ENCODE measurements around the gene CCDC187. TPM values are rescaled to one million over a fixed set of nuclear protein-coding genes. Genes with fewer than 3 reads are reported as not detected.

Gene CCDC187
- total and polyA plus RNA-seq, 4 donors: 2.0 to 16.8 (median 6.8) TPM

DNA sequence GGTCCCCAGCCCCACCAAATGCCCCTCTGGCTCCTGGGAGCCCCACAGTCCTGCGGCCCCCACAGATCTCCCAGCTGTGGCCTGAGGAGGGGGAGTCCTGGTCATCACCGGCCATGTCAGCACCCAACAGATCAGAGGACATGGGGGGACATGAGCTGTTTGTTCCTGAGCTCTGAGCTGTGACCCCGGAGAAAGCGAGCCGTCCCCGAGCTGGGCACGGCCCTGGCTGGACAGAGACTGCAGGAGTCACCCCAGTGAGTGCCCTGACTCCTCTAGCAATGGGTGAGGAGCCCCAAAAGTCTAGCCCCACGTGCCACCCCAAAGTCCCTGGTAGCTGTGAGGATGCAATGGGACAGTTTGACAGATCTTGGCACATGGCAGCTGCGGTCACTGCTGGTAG is 25.7 kb downstream of the CCDC187 start:
- DNase-seq (no peak), ATAC-seq (ENCODE audit: insufficient read depth, low FRiP score) (no peak)
- WGBS, 2 donors: 82 to 90% methylated on average over 9 of the region's 9 CpGs
- Histone ChIP-seq H3K9me3 (ENCODE audit: control insufficient read depth in 4 of 4, insufficient read depth in 3 of 4, low read length in 3 of 4) (peaks cover 0 to 8% (median 0%) of the 10 kb centered on the region in 4 donors), H3K4me1 (ENCODE audit: control insufficient read depth in 5 of 5, insufficient read depth in 5 of 5, low read length in 5 of 5) (peaks cover 0 to 4% (median 0%) of the 10 kb centered on the region in 5 donors), H3K27ac (ENCODE audit: low read depth in 1 of 2, low read length in 1 of 2) (no peak overlapping the region), H3K36me3 (ENCODE audit: control insufficient read depth in 4 of 4, insufficient read depth in 4 of 4, low read length in 4 of 4) (no peaks in the 10 kb centered on the region), H3K27me3 (ENCODE audit: control insufficient read depth in 3 of 3, insufficient read depth in 3 of 3, low read length in 2 of 3) (peaks cover 0 to 7% (median 2%) of the 10 kb centered on the region in 3 donors), H3K4me3 (no peak overlapping the region), H3K9ac (ENCODE audit: insufficient read depth in 1 of 2, low read length in 2 of 2) (no peak overlapping the region)
- TF ChIP-seq, protein P1, sequence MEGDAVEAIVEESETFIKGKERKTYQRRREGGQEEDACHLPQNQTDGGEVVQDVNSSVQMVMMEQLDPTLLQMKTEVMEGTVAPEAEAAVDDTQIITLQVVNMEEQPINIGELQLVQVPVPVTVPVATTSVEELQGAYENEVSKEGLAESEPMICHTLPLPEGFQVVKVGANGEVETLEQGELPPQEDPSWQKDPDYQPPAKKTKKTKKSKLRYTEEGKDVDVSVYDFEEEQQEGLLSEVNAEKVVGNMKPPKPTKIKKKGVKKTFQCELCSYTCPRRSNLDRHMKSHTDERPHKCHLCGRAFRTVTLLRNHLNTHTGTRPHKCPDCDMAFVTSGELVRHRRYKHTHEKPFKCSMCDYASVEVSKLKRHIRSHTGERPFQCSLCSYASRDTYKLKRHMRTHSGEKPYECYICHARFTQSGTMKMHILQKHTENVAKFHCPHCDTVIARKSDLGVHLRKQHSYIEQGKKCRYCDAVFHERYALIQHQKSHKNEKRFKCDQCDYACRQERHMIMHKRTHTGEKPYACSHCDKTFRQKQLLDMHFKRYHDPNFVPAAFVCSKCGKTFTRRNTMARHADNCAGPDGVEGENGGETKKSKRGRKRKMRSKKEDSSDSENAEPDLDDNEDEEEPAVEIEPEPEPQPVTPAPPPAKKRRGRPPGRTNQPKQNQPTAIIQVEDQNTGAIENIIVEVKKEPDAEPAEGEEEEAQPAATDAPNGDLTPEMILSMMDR (IDR thresholded peaks at IDR 0.05; ENCODE audit: control extremely low read depth, extremely low read depth): no peak

DNA sequence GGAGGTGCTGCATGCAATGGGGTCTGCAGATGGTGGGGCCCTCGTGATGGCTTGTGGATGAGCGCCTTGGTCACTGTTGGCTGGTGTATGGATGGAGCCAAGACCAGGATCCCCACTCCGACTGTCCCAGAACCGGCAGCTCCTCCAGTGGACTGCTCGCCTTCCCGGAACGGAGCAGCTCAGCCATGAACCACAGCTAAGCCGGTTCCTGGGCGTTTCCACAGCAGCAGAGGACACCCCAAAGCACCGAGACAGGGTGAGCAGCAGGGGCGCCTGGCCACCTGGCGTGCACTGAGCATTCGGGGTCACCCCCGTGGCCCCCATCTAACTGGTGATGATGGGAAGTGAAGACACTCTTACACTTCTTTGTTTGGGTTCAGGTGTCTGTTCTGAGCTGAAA is 26.1 kb downstream of the CCDC187 start:
- Histone ChIP-seq H3K27ac (ENCODE audit: low read depth in 1 of 2, low read length in 1 of 2) (no peak overlapping the region), H3K4me1 (ENCODE audit: control insufficient read depth in 5 of 5, insufficient read depth in 5 of 5, low read length in 5 of 5) (peaks cover 0 to 4% (median 0%) of the 10 kb centered on the region in 5 donors), H3K4me3 (no peak overlapping the region), H3K9me3 (ENCODE audit: control insufficient read depth in 4 of 4, insufficient read depth in 3 of 4, low read length in 3 of 4) (peaks cover 0 to 8% (median 0%) of the 10 kb centered on the region in 4 donors), H3K36me3 (ENCODE audit: control insufficient read depth in 4 of 4, insufficient read depth in 4 of 4, low read length in 4 of 4) (no peaks in the 10 kb centered on the region), H3K9ac (ENCODE audit: insufficient read depth in 1 of 2, low read length in 2 of 2) (no peak overlapping the region), H3K27me3 (ENCODE audit: control insufficient read depth in 3 of 3, insufficient read depth in 3 of 3, low read length in 2 of 3) (peaks cover 0 to 7% (median 2%) of the 10 kb centered on the region in 3 donors)
- TF ChIP-seq, protein P1 (IDR thresholded peaks at IDR 0.05; ENCODE audit: control extremely low read depth, extremely low read depth): no peak
- ATAC-seq (ENCODE audit: insufficient read depth, low FRiP score) (no peak), DNase-seq (no peak)
- WGBS, 2 donors: 88 to 91% methylated on average over 14 of the region's 14 CpGs

DNA sequence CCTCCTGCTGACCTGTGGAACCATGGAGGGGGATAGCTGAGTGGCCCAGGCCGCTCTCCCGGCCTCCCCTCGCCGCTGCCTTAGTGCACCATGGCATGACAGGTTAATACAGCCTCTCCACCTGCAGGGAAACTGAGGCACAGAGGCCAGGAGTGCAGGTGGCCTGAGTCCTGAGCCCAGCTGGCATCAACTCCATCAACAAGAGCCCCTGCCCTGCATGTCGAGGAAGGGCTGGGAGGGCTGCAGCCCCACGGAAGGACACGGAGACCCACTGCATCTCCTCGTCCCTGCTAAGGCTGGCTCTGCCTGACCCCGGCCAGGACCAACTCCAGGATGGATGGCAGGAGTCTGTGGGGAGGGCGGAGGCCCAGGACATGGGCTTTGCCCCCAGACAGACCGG is 27.2 kb downstream of the CCDC187 start:
- TF ChIP-seq, protein P1 (IDR thresholded peaks at IDR 0.05; ENCODE audit: control extremely low read depth, extremely low read depth): no peak
- Histone ChIP-seq H3K36me3 (ENCODE audit: control insufficient read depth in 4 of 4, insufficient read depth in 4 of 4, low read length in 4 of 4) (no peaks in the 10 kb centered on the region), H3K27ac (ENCODE audit: low read depth in 1 of 2, low read length in 1 of 2) (no peak overlapping the region), H3K9me3 (ENCODE audit: control insufficient read depth in 4 of 4, insufficient read depth in 3 of 4, low read length in 3 of 4) (peaks cover 0 to 8% (median 0%) of the 10 kb centered on the region in 4 donors), H3K4me3 (no peak overlapping the region), H3K27me3 (ENCODE audit: control insufficient read depth in 3 of 3, insufficient read depth in 3 of 3, low read length in 2 of 3) (peaks cover 0 to 7% (median 2%) of the 10 kb centered on the region in 3 donors), H3K9ac (ENCODE audit: insufficient read depth in 1 of 2, low read length in 2 of 2) (no peak overlapping the region), H3K4me1 (ENCODE audit: control insufficient read depth in 5 of 5, insufficient read depth in 5 of 5, low read length in 5 of 5) (peaks cover 0 to 4% (median 0%) of the 10 kb centered on the region in 5 donors)
- DNase-seq (no peak), ATAC-seq (ENCODE audit: insufficient read depth, low FRiP score) (no peak)
- 78 to 86% methylated on average over 11 of the region's 11 CpGs for WGBS, 2 donors
